Adrenal gland (tissue), 12 donors: ENCODE measurements around the gene STAB2. TPM values are rescaled to one million over a fixed set of nuclear protein-coding genes. Genes with fewer than 3 reads are reported as not detected.

Experiments used
- DNase-seq, 7 donors: peaks; one replicate each; pipeline ENCODE4 v3.0.0-alpha.2; 2019 to 2020
- H3K27ac ChIP-seq, 5 donors: fragments of 200-600 bp; sonication (generic) in 4 of 5; 1 replicate in 3 of 5; 2 replicates in 2 of 5; pipeline versions ENCODE4 v1.5.1 to v1.8.0; 2016 to 2020; ENCODE audit warnings: mild to moderate bottlenecking in 1 of 5
- H3K27me3 ChIP-seq: fragments of 200-600 bp; 2 replicates; pipeline ENCODE4 v1.8.0; 2021
- H3K36me3 ChIP-seq, 2 donors: fragments of 200-600 bp; replicated peaks in 1 of 2; 1 replicate in 1 of 2; 2 replicates in 1 of 2; pipeline versions ENCODE4 v1.5.1 to v1.8.0; 2018 to 2022
- H3K4me1 ChIP-seq, 2 donors: fragments of 200-600 bp; replicated peaks in 1 of 2; 1 replicate in 1 of 2; 2 replicates in 1 of 2; pipeline versions ENCODE4 v1.5.1 to v1.8.0; 2018 to 2021
- H3K4me3 ChIP-seq, 4 donors: fragments of 200-600 bp; sonication (generic) in 3 of 4; one replicate each; pipeline ENCODE4 v1.5.1; 2016 to 2018
- H3K9me3 ChIP-seq, 3 donors: fragments of 200-600 bp; sonication (generic) in 1 of 3; replicated peaks in 1 of 3; 1 replicate in 2 of 3; 2 replicates in 1 of 3; pipeline versions ENCODE4 v1.5.1 to v1.8.0; 2016 to 2021
- CTCF ChIP-seq, 6 experiments: fragments of 450-650 bp in 4 of 6; fragments of 200-600 bp in 2 of 6; sonication (generic) in 1 of 6; IDR thresholded peaks; 1 replicate in 5 of 6; 2 replicates in 1 of 6; pipeline versions ENCODE4 v1.5.1 to v1.8.0; 2016 to 2021; ENCODE audit warnings: antibody characterized with exemption in 6 of 6, mild to moderate bottlenecking in 2 of 6, moderate library complexity in 1 of 6
- POLR2A ChIP-seq, 2 donors: fragments of 450-650 bp; IDR thresholded peaks; one replicate each; pipeline ENCODE4 v1.6.1; 2017; ENCODE audit warnings: antibody characterized with exemption in 2 of 2, mild to moderate bottlenecking in 2 of 2, moderate library complexity in 1 of 2
- WGBS, 4 donors: extraction: QIAGEN DNeasy Blood & Tissue Kit in 2 of 4; methylation state at CpG; one replicate each; pipeline versions ENCODE4 v1.1.5 to v1.1.7; 2013 to 2017; 5-methylcytosine and 5-hydroxymethylcytosine counted together
- intact Hi-C, 2 donors: fragments of 100-400 bp; cut with DNase I; formaldehyde crosslinking; loops; one replicate each; pipeline versions ENCODE4 v1.14.1 to v1.15.0; 2022 to 2023
- polyA plus RNA-seq, 3 donors: library from polyadenylated mRNA; stranded (reverse); fragments of 200-250 nt in 2 of 3; fragments of 350-450 nt in 1 of 3; fragmentation: Illumina TruSeq in 1 of 3; extraction: RNeasy Lipid Tissue Mini Kit (QIAGEN cat#74804) in 1 of 3; gene quantifications; one replicate each; pipeline ENCODE4 v1.2.3, GENCODE V29; 2013 to 2014
- total RNA-seq, 9 donors: library from RNA; depleted of rRNA in 4 of 9; stranded (reverse); fragments of >200 nt in 4 of 9; fragments of 120-200 nt in 1 of 9; fragmentation: NEBNext Ultra II Directional in 1 of 9; extraction: Animal tissue kit (Norgen Biotek cat#: 25700) in 1 of 9; gene quantifications; one replicate each; pipeline versions ENCODE4 v1.1.0 to v1.2.4, GENCODE V29; 2013 to 2023
- donor health status: healthy with polysubstance abuse.
- donor health status: Bipolar disorder and iron deficiency.
- donor health status: DM: yes; HTN: yes; CAD: no.
- donor health status: DM: no; HTN: no; CAD: no.
- donor health status: DM: no; HTN: no; CAD: no.
- donor health status: DM: yes; HTN: yes; CAD: no.

Gene STAB2
- total and polyA plus RNA-seq, 12 donors = 0.02 to 2.1 (median 0.27) TPM; not detected in 1

- no peaks in the 10 kb centered on the region for H3K36me3 ChIP-seq
- WGBS, 4 donors = 81 to 91% (median 83%) methylated on average over 3 of the region's 3 CpGs
- H3K4me3 ChIP-seq = no peak overlapping the region
- no peaks in the 10 kb centered on the region for H3K9me3 ChIP-seq
- no peak for DNase-seq
- intact Hi-C loops = no loop called here
- H3K27me3 ChIP-seq = peaks cover 20% of the 10 kb centered on the region
- no peak overlapping the region for H3K27ac ChIP-seq
- H3K4me1 ChIP-seq = no peaks in the 10 kb centered on the region
- TF ChIP-seq POLR2A (IDR thresholded peaks at IDR 0.05) (no peak), CTCF (IDR thresholded peaks at IDR 0.05) (no peak)
These were observed 67.7 kb downstream of the STAB2 start for GRCh38 chr12:103654816-103655215.

DNA sequence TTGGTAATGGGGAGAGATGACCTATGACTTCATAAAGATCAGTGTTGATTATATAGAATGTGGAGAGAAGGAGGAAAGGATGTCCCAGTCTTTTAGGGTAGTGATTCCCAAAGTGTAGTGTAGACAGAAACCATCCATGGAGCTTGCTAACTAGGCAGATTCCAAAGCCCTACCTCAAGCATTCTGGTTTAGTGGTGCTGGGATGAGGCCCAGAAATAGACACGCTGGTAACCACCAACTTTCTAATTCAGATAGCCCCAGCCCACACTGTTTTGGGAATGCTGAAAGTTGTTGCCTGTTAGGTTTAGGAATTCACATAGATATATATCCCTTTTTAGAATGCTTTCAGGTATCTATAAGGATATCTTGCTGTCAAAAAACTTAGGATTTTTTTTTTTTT, 69.2 kb downstream of the STAB2 start:
- TF ChIP-seq CTCF (IDR thresholded peaks at IDR 0.05) = no peak
- TF ChIP-seq POLR2A (IDR thresholded peaks at IDR 0.05) = no peak
- DNase-seq = no peak
- Histone ChIP-seq H3K4me3 (no peak overlapping the region), H3K27me3 (peaks cover 29% of the 10 kb centered on the region), H3K4me1 (no peaks in the 10 kb centered on the region), H3K36me3 (no peaks in the 10 kb centered on the region), H3K27ac (no peak overlapping the region), H3K9me3 (no peaks in the 10 kb centered on the region)
- WGBS, 4 donors = 80 to 100% (median 90%) methylated on average over 1 of the region's 1 CpG
- intact Hi-C loops = no loop called here

- Histone ChIP-seq H3K9me3 (no peaks in the 10 kb centered on the region), H3K4me3 (no peak overlapping the region), H3K27me3 (peaks cover 38% of the 10 kb centered on the region), H3K27ac (no peak overlapping the region), H3K4me1 (no peaks in the 10 kb centered on the region), H3K36me3 (no peaks in the 10 kb centered on the region)
- 40 to 55% (median 46%) methylated on average over 2 of the region's 2 CpGs for WGBS, 4 donors
- TF ChIP-seq POLR2A (IDR thresholded peaks at IDR 0.05) = no peak
- TF ChIP-seq CTCF (IDR thresholded peaks at IDR 0.05) = no peak
- DNase-seq = no peak
- intact Hi-C loops = no loop called here
These were observed 70.3 kb downstream of the STAB2 start for GRCh38 chr12:103657331-103657730.

GRCh38 chr12:103664626-103665025, 77.6 kb downstream of the STAB2 start:
- intact Hi-C loops = no loop called here
- H3K4me1 ChIP-seq = no peaks in the 10 kb centered on the region
- H3K36me3 ChIP-seq = no peaks in the 10 kb centered on the region
- no peaks in the 10 kb centered on the region for H3K9me3 ChIP-seq
- H3K27me3 ChIP-seq = peaks cover 29% of the 10 kb centered on the region
- no peak overlapping the region for H3K4me3 ChIP-seq
- no peak overlapping the region for H3K27ac ChIP-seq
- no peak for DNase-seq
- no peak for TF ChIP-seq POLR2A (IDR thresholded peaks at IDR 0.05)
- TF ChIP-seq CTCF (IDR thresholded peaks at IDR 0.05) = no peak
- WGBS, 4 donors = 75 to 89% (median 80%) methylated on average over 2 of the region's 2 CpGs
